ENCODE data around the gene TGFB3.

DNA sequence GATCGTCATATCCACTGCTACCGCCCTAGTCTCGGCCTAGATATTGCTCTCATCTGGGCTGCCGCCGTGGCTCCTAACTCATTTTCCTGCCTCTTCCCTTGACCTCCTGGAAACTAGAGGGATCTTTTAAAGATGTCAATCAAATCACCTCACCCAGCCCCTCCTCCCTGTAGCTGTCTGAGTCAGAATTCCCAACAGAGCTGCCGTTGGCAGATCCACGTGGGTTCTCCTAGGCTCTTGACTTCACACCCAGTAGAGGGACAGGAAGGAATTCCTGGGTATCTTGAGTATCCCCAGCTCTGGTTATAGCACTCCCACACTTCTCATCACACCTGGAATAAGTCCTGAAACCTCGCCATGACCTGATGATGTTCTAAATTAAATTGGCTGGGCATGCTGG lies 11.9 kb downstream of the TGFB3 start:
- TF ChIP-seq, protein P1, sequence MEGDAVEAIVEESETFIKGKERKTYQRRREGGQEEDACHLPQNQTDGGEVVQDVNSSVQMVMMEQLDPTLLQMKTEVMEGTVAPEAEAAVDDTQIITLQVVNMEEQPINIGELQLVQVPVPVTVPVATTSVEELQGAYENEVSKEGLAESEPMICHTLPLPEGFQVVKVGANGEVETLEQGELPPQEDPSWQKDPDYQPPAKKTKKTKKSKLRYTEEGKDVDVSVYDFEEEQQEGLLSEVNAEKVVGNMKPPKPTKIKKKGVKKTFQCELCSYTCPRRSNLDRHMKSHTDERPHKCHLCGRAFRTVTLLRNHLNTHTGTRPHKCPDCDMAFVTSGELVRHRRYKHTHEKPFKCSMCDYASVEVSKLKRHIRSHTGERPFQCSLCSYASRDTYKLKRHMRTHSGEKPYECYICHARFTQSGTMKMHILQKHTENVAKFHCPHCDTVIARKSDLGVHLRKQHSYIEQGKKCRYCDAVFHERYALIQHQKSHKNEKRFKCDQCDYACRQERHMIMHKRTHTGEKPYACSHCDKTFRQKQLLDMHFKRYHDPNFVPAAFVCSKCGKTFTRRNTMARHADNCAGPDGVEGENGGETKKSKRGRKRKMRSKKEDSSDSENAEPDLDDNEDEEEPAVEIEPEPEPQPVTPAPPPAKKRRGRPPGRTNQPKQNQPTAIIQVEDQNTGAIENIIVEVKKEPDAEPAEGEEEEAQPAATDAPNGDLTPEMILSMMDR (IDR thresholded peaks at IDR 0.05) = no peak
- TF ChIP-seq POLR2A (IDR thresholded peaks at IDR 0.05; ENCODE audit: low read depth) (no peak), POLR2AphosphoS5 (IDR thresholded peaks at IDR 0.05) (no peak), EP300 (IDR thresholded peaks at IDR 0.05) (no peak)
